Neural progenitor cell (in vitro differentiated cells): ENCODE data around the gene ATL1.

ENCODE experiments used
- EZH2phosphoT487 ChIP-seq: fragments of 200-600 bp; sonication (generic); IDR thresholded peaks from 2 replicates; pipeline ENCODE4 v1.6.1; 2017; ENCODE audit warnings: antibody characterized with exemption
- TF ChIP-seq, protein P1 (sequence below): fragments of 200-600 bp; sonication (generic); IDR thresholded peaks from 2 replicates; pipeline ENCODE4 v1.5.1; 2017; ENCODE audit warnings: antibody characterized with exemption, mild to moderate bottlenecking

DNA sequence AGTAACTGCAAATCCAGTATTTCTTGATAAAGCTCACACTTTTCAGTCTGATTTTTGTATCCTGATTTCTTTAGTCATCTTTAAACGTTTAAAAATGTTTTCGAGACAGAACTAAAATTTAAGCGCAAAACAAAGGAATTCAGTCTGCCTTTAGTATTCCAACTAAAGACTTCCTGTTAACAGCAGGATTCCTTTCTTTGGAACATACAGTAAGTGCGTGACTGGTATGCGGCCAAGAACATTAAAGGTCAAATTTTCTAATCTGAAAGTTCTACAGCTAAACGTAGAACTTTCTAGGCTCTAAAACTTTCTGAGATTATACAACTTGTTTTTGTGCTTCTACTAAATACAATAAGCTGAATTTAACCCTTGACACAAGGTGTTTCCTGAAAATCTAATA, 98.3 kb downstream of the ATL1 start:
- TF ChIP-seq, protein P1, sequence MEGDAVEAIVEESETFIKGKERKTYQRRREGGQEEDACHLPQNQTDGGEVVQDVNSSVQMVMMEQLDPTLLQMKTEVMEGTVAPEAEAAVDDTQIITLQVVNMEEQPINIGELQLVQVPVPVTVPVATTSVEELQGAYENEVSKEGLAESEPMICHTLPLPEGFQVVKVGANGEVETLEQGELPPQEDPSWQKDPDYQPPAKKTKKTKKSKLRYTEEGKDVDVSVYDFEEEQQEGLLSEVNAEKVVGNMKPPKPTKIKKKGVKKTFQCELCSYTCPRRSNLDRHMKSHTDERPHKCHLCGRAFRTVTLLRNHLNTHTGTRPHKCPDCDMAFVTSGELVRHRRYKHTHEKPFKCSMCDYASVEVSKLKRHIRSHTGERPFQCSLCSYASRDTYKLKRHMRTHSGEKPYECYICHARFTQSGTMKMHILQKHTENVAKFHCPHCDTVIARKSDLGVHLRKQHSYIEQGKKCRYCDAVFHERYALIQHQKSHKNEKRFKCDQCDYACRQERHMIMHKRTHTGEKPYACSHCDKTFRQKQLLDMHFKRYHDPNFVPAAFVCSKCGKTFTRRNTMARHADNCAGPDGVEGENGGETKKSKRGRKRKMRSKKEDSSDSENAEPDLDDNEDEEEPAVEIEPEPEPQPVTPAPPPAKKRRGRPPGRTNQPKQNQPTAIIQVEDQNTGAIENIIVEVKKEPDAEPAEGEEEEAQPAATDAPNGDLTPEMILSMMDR, result no peak
- TF ChIP-seq EZH2phosphoT487, result no peak
